Psoas muscle (tissue), 8 donors: Measurements from ENCODE around the gene TOM1. TPM values are rescaled to one million over a fixed set of nuclear protein-coding genes. Genes with fewer than 3 reads are reported as not detected.
"Not testable (repeated sequence)": the region's sequence is repeated elsewhere in the genome, so short reads cannot be mapped to it uniquely, and the experiment has no call there.

ENCODE experiments used
- ATAC-seq, 4 donors: fragments of 200-7000 bp; cut with Tn5 transposase; one replicate each; pipeline ENCODE4 v1.9.1; 2020; ENCODE audit warnings: moderate library complexity in 3 of 4, mild to moderate bottlenecking in 2 of 4
- DNase-seq, 2 donors: peaks; one replicate each; pipeline ENCODE4 v3.0.0-alpha.2; 2020
- H3K27ac ChIP-seq: fragments of 200-600 bp; one replicate; pipeline ENCODE4 v1.8.0; 2022
- H3K27me3 ChIP-seq, 3 donors: fragments of 200-600 bp in 1 of 3; one replicate each; pipeline versions ENCODE4 v1.6.1 to v1.8.0; 2013 to 2022; ENCODE audit warnings: low read length in 2 of 3, mild to moderate bottlenecking in 2 of 3, moderate library complexity in 1 of 3; ENCODE audit not compliant: insufficient read depth in 3 of 3
- H3K36me3 ChIP-seq, 2 donors: fragments of 200-600 bp in 1 of 2; one replicate each; pipeline versions ENCODE4 v1.6.1 to v1.8.0; 2013 to 2022; ENCODE audit warnings: low read depth in 1 of 2, mild to moderate bottlenecking in 1 of 2, moderate library complexity in 1 of 2; ENCODE audit not compliant: insufficient read depth in 1 of 2
- H3K4me1 ChIP-seq: fragments of 200-600 bp; one replicate; pipeline ENCODE4 v1.8.0; 2022
- H3K4me3 ChIP-seq: fragments of 200-600 bp; one replicate; pipeline ENCODE4 v1.8.0; 2022; ENCODE audit warnings: mild to moderate bottlenecking
- H3K9me3 ChIP-seq: fragments of 200-600 bp; one replicate; pipeline ENCODE4 v1.8.0; 2022
- CTCF ChIP-seq: fragments of 200-600 bp; IDR thresholded peaks from one replicate; pipeline ENCODE4 v1.8.0; 2022; ENCODE audit warnings: antibody characterized with exemption
- WGBS, 3 donors: extraction: QIAGEN DNeasy Blood & Tissue Kit; methylation state at CpG; one replicate each; pipeline versions ENCODE4 v1.1.6 to v1.1.7; 2013; 5-methylcytosine and 5-hydroxymethylcytosine counted together
- intact Hi-C, 2 donors: fragments of 100-400 bp; cut with DNase I; formaldehyde crosslinking; loops; one replicate each; pipeline versions ENCODE4 v1.11.0 to v1.14.2; 2022
- polyA plus RNA-seq, 3 donors: library from polyadenylated mRNA; stranded (reverse); fragments of 200-250 nt; gene quantifications; one replicate each; pipeline ENCODE4 v1.2.3, GENCODE V29; 2013
- total RNA-seq, 4 donors: library from RNA; stranded (reverse); fragmentation: NEBNext Ultra II Directional in 2 of 4; extraction: Animal tissue kit (Norgen Biotek cat#: 25700) in 2 of 4; gene quantifications; one replicate each; pipeline versions ENCODE4 v1.2.1 to v1.2.4, GENCODE V29; 2021 to 2023
- donor health status: healthy with polysubstance abuse.
- donor health status: DM: no; HTN: no; CAD: no; lungs with moderate emphysema.
- donor health status: Bipolar disorder and iron deficiency.
- donor health status: healthy.
- donor health status: DM: yes; HTN: yes; CAD: no.
- donor health status: DM: no; HTN: no; CAD: no.
- donor health status: DM: no; HTN: no; CAD: no.
- donor health status: DM: yes; HTN: yes; CAD: no.

Gene TOM1
- total and polyA plus RNA-seq, 7 donors = 69.7 to 187 (median 116) TPM

DNA sequence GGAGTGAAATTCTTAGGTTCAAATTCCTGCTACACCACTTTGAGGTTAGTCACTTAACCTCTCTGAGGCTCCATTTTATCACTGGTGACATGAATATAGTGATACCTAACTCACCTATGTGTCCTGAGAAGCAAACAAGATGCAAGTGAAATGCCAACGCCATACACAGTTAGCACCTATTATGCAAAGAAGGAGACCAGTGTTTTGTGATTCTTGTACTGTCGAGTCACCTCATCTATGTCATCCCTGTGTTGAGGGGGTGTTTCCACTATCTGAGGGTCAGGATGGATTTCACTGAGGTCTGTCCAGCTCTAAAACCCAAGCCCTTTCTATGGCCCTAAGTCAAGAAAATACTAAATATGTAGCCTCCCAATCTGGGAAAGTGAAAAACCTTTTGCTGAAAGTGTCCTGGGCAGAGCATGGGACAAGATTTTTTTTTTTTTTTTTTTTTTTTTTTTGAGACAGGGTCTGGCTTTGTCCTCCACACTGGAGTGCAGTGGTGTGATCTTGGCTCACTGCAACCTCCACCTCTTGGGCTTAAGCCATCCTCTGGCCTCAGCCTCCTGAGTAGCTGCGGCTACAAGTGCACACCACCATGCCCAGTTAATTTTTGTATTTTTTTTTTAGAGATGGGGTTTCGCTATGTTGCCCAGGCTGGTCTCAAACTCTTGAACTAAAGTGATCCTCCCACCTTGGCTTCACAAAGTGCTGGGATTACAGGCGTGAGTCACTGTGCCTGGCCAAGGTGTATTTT lies 95.3 kb downstream of the TOM1 start:
- H3K27me3 ChIP-seq = no peaks in the 10 kb centered on the region
- H3K4me3 ChIP-seq = no peak overlapping the region
- H3K36me3 ChIP-seq = peaks cover 0 to 45% of the 10 kb centered on the region in 2 donors
- 90 to 93% (median 91%) methylated on average over 5 of the region's 5 CpGs for WGBS, 3 donors
- TF ChIP-seq CTCF = no peak
- DNase-seq (no peak), ATAC-seq (no peak)
- H3K9me3 ChIP-seq = no peaks in the 10 kb centered on the region
- H3K4me1 ChIP-seq = peaks cover 4% of the 10 kb centered on the region
- intact Hi-C loops = no loop called here
- no peak overlapping the region for H3K27ac ChIP-seq

DNA sequence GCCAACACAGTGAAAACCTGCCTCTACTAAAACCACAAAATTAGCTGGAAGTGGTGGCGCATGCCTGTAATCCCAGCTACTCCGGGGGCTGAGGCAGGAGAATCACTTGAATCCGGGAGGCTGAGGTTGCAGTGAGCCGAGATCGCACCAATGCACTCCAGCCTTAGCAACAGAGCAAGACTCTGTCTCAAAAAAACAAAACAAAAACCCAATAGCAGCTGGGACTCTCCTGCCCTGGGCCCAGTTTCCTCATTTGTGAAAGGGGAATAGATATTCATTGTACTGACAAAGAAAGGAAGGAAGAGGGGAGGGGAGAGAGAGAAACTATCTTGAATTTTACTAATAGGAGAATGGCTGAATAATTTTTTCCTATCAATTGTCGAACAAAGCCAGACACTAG lies 96.9 kb downstream of the TOM1 start:
- H3K27ac ChIP-seq, H3K27me3 ChIP-seq, H3K9me3 ChIP-seq, H3K4me3 ChIP-seq, intact Hi-C loops, H3K4me1 ChIP-seq, DNase-seq, ATAC-seq: not testable (repeated sequence)
- WGBS, 3 donors = 57 to 65% (median 64%) methylated on average over 6 of the region's 6 CpGs
- peaks cover 0 to 30% of the 10 kb centered on the region in 2 donors for H3K36me3 ChIP-seq

GRCh38 chr22:35397095-35397904 lies 97.6 kb downstream of the TOM1 start:
- Histone ChIP-seq H3K27me3 (no peaks in the 10 kb centered on the region), H3K9me3 (no peaks in the 10 kb centered on the region), H3K36me3 (peaks cover 0 to 23% of the 10 kb centered on the region in 2 donors), H3K4me3 (no peak overlapping the region), H3K27ac (no peak overlapping the region), H3K4me1 (peaks cover 9% of the 10 kb centered on the region)
- DNase-seq = no peak
- ATAC-seq = no peak
- TF ChIP-seq CTCF = no peak
- intact Hi-C loops = no loop called here
- WGBS, 3 donors = 72 to 76% (median 75%) methylated on average over 13 of the region's 13 CpGs

Other genes starting within 250 kb of the TOM1 start
- gene ISX, start 233.7 kb upstream of the TOM1 start, total RNA-seq = not detected
- gene ISX, start 233.7 kb upstream of the TOM1 start, polyA plus RNA-seq = under 1 TPM in 1 of 3 donors, not detected in 2; 0.01 TPM
- 10 to 100 TPM in 3 of 4 donors, 1 to 10 TPM in 1; 7.1 to 12.4 (median 11.3) TPM for gene HMGXB4, start 42.4 kb upstream of the TOM1 start, total RNA-seq
- gene HMGXB4, start 42.4 kb upstream of the TOM1 start, polyA plus RNA-seq = 1 to 10 TPM; 6.0 to 9.7 (median 6.5) TPM
- gene HMOX1, start 81.2 kb downstream of the TOM1 start, total RNA-seq = 100 to 1,000 TPM in 1 of 4 donors, 10 to 100 TPM in 3; 23.7 to 238 (median 50.5) TPM
- gene HMOX1, start 81.2 kb downstream of the TOM1 start, polyA plus RNA-seq = 100 to 1,000 TPM in 2 of 3 donors, 10 to 100 TPM in 1; 20.5 to 249 (median 167) TPM
- 10 to 100 TPM in 3 of 4 donors, 1 to 10 TPM in 1; 9.1 to 13.6 (median 10.9) TPM for gene MCM5, start 100.2 kb downstream of the TOM1 start, total RNA-seq
- 1 to 10 TPM; 6.4 to 7.3 (median 6.9) TPM for gene MCM5, start 100.2 kb downstream of the TOM1 start, polyA plus RNA-seq
- gene RASD2, start 240.9 kb downstream of the TOM1 start, total RNA-seq = 1 to 10 TPM; 3.5 to 6.1 (median 3.7) TPM
- 1 to 10 TPM; 2.0 to 2.1 (median 2.1) TPM for gene RASD2, start 240.9 kb downstream of the TOM1 start, polyA plus RNA-seq